ENCODE data around the gene PREX1.
"Not testable (repeated sequence)": the region's sequence is repeated elsewhere in the genome, so short reads cannot be mapped to it uniquely, and the experiment has no call there.

Gene PREX1

DNA sequence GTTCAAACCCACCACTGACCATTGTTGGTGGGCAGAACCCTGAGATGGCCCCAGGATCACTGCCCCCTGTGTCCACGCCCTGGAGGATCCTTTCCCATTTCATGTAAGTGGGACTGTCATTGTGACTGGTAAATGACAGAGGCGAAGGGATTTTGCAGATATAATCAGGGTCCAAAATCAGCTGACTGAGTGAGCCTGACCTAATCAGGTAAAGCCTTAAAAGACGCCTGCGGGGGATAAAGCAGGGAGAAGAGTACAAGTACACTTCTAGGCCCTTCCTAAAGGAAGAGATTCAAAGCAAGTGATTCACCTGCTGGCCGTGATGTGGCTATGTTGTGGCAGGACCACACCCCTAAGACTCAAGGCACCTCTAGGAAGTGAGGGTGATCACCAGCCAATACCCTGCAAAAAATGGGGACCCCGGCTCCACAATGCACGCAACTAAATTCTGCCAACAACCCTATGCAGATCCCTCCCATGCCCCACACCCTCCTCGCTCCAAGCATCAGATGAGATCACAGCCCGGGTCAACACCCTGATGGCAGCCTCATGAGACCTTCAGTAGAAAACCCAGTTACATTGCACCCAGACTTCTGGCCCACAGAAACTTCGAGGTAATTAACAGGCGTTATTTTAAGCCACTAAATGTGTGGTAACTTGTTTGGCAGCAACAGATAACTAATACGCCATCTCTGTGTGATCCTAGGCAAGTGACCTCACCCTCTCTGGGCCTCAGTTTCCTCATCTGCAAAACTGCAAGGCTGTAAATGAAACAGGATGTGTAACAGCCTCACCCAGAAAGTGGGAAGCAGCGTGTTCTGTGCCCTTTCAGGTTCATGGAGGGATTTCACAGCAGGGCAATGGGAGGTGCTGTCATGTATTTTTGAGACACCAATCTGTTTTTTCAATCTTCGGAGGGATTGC lies 11.3 kb downstream of the PREX1 start:
- H3K4me3 ChIP-seq (ENCODE audit: low read length) = no peak overlapping the region
- no peak for DNase-seq (ENCODE audit: low read depth, low spot score)

DNA sequence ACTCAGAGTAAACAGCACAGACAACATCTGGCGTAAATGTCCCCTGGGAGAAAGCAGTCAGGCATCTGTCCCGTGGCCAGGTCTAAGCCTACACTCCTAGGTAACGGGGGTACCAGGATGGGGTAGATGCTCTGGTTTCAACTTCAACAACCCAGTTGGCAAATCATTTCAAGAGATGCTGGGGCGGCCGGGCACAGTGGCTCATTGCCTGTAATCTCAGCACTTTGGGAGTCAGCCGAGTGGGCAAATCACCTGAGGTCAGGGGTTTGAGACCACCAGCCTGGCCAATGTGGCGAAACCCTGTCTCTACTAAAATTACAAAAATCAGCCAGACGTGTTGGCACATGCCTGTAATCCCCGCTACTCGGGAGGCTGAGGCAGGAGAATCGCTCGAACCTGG lies 12.3 kb downstream of the PREX1 start:
- no peak for DNase-seq (ENCODE audit: low read depth, low spot score)
- no peak overlapping the region for H3K4me3 ChIP-seq (ENCODE audit: low read length)

DNA sequence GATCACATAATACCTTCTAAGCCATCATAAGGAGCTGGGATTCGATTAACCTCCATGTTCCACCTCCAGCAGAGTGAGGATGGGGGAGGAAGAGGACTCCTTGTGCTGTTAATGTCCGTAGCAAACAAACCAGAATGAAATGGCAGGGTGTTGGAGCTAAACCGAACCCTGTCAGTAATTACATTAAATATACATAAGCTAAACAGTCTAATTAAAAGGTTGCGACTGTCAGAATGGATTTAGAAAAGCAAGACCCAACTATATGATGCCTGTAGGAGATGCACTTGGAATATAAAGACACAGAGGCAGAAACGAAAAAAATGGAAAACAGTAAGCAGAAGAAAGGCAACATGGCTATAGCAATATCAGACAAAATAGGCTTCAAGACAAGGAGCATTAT lies 13.2 kb downstream of the PREX1 start:
- DNase-seq (ENCODE audit: low read depth, low spot score) = no peak
- H3K4me3 ChIP-seq (ENCODE audit: low read length) = no peak overlapping the region

DNA sequence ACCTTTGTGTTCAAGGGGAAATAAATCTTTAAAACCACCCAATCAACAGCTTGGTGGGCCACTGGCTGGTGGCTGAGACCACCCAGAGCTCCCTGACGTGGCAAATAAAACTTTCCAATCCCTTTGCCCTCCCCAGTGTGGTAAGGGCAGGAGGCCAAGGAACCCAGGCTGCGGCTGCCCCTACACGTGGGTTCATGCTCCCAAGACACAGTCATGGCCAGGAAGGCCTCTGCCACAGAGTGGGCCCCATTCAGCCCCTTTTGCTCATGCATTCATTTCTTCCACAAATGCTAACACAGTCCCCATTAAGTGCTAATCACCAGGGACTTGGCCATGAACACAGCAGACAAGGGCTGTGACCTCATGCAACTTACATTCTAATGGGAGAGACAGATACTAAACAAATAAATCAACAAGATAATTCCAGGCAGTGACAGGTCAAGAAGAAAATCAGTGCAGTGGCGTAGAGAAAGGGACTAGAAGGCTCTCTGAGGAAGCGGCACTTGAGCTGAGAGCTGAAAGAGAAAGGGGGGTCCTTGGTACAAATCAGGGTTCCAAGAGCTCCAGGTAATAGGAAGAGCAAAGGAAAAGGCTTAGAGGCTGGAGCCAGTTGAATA lies 13.8 kb downstream of the PREX1 start:
- no peak overlapping the region for H3K4me3 ChIP-seq (ENCODE audit: low read length)
- no peak for DNase-seq (ENCODE audit: low read depth, low spot score)

DNA sequence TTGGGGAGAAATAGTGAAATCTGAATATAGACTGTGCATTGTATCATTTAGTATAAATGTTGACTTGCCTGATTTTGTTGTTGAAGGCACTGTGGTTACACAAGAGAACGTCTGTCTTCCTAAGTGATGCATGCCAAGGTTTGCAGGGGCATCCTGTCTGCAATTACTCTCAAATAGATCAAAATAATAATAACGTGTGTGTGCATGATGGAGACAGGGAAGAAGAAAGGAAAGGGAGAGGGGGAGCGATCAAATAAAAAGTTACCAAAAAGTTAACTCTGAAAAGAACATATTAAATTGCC lies 14.4 kb downstream of the PREX1 start:
- no peak for DNase-seq (ENCODE audit: low read depth, low spot score)
- no peak overlapping the region for H3K4me3 ChIP-seq (ENCODE audit: low read length)

DNA sequence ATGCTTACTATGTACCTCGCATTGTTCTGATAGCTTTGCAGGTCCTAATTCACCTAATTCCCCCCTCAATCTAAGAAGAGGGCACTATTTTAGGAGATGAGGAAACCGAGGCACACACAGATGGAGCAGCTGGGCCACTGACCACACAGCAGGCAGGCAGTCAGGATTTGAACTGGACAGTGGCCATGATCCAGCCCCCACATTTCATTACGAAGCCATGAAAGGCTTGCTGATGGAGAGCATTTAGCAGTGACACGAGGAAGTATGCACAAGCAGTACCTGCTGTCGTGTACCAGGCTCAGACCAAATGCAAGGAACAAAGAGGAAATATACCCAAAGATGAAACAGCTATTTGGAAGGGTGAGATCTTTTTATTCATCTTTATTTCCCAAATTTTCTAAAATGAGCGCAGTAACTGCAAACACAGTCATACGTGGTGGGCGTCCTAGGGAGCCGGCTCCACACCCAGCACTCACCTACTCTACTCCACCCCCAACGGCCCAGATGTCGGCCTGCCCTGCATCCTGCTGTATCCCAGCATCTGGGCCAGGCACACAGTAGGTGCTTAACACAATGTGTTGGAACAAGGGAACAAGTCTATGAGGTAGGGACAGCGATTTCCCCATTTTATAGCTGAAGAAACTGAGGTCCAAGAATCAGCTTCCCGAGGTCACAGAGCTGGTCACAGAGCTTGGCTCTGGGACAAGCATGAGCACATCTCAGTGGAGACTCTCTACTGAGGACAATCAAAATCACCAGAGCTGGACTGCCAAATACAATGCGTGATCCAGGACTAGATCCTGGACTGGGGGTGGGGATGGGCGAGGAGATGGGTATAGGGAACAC lies 15.0 kb downstream of the PREX1 start:
- no peak overlapping the region for H3K4me3 ChIP-seq (ENCODE audit: low read length)
- DNase-seq (ENCODE audit: low read depth, low spot score) = no peak

DNA sequence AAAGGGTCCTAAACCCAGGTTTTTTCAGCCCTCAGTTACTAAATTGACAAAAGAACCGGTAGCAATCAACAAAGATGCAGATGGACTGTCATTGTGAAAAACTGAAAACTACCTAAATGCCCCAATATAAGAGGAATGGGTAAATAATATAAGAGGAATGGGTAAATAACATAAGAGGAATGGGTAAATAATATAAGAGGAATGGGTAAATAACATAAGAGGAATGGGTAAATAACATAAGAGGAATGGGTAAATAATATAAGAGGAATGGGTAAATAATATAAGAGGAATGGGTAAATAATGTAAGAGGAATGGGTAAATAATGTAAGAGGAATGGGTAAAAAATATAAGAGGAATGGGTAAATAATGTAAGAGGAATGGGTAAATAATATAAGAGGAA lies 15.7 kb downstream of the PREX1 start:
- not testable (repeated sequence) for DNase-seq (ENCODE audit: low read depth, low spot score); H3K4me3 ChIP-seq (ENCODE audit: low read length)

DNA sequence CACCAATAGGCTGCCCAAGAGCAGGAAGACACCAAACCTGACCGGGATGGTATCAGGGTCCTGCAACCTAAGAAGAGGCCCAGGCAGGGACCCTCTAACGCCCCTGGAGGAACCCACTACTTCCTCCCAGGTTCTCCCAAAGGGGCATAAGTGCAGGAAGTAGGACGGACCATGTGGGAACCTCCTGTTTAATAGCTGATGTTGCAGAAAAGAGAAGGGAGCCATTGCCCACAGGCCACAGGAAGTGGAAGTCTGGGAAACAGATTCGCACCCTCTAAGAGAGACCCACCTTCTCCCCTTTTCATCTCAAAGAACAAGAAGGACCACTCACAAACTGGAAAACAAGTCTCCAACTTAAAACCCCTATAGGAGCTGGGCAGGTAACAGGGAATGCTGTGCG lies 18.1 kb downstream of the PREX1 start:
- DNase-seq (ENCODE audit: low read depth, low spot score) = no peak
- H3K4me3 ChIP-seq (ENCODE audit: low read length) = no peak overlapping the region

DNA sequence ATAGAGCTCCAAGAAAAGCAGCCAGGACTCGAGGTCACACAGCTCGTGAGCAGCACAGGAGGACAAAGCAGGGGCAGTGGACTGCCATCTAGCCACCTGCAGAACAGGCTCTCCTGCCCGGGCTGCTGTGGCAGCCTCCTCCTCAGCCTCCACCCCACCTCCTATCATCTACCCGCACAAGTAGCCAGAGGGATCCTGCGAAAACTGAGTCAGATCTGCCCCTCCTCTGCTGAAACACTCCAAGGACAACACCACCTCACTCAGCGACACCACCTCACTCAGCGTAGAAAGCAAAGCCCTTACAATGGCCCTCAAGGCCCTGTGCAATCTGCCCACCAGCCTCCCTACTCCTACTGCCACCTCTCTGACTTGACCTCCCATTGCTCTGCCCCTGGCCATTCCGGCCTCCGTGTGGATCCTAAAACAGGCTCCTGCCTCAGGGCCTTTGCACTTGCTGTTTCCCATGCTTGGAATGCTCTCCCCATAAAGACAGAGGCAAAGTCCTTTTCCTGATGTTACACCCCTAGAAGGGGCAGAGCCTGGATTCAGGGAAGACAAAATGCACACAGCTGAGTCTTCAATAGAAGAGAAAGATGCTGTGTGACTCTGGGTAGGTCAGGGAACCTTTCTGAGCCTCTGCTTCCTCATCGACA lies 19.3 kb downstream of the PREX1 start:
- DNase-seq (ENCODE audit: low read depth, low spot score) = no peak
- H3K4me3 ChIP-seq (ENCODE audit: low read length) = no peak overlapping the region

DNA sequence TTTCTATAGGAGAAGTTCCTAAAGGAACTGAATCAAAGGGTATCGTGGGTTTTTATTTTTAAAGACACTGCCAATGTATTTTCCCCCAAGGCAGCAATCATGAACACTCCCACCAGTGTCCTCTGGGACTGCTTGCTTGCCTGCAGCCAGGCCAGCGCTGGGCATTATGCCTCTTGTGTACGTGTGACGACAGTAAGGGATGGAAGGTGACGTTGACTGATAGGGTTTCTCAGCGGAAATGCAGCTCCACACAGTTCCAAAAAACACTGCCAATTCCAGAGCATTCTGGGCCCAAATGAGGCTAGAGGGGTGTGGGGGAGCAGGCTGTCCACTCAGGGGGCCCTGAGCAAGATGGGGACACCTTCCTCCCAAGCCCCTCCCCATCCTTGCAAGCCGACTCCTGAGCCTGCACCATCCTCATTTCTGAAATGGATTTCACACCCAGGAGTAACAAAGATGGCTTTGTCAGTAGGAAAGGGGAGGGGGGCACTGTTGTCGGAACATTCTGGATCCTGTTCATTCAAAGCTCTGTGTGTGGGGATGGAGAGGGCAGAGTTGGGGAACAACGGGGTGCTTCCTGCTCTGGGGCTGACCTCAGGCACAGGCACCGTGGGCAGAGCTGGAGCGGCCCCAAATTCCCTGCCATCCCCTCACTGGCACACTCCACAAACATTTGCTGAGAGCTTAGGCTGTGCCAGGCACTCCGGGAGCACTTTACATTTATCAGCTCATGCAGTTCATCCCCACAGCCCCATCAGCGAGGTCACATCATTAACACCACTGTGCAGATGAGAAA lies 20.0 kb downstream of the PREX1 start:
- no peak overlapping the region for H3K4me3 ChIP-seq (ENCODE audit: low read length)
- no peak for DNase-seq (ENCODE audit: low read depth, low spot score)

DNA sequence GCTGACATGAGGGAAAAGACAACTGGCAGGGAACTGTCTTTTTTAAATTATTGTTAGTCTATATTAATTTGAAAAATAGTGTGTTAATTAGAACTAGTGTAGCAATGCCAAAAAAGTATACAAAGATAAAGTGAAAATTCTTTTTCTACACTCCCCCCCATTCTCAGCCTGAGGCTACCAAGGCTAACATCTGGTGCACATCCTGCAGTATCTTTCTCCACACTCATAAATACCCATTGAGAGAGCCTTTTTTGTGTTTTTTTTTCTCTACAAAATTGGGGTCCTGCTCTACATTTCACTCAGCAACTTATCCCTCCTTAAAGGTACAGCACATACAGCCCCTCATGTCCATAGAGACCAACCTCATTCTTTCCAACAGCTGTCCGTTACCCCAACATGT lies 20.7 kb downstream of the PREX1 start:
- no peak overlapping the region for H3K4me3 ChIP-seq (ENCODE audit: low read length)
- no peak for DNase-seq (ENCODE audit: low read depth, low spot score)

DNA sequence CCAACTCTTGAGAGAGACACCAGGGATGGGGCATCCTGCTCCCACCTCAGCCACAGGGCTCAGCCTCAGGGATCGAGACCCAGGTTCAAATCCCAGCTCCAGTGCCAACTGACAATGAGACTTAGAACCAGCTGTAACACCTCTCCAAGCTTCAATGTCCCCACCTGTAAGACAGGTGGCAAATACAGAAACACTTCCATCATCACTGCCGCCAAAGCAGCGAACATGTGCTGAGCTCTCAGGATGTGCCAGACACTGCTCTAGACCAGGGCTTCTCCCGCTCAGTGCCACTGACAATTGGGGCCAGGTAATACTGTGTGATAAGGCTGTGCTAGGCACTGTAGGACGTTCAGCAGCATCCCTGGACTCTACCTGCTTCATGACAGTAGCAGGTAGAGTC lies 22.1 kb downstream of the PREX1 start:
- no peak overlapping the region for H3K4me3 ChIP-seq (ENCODE audit: low read length)
- no peak for DNase-seq (ENCODE audit: low read depth, low spot score)

DNA sequence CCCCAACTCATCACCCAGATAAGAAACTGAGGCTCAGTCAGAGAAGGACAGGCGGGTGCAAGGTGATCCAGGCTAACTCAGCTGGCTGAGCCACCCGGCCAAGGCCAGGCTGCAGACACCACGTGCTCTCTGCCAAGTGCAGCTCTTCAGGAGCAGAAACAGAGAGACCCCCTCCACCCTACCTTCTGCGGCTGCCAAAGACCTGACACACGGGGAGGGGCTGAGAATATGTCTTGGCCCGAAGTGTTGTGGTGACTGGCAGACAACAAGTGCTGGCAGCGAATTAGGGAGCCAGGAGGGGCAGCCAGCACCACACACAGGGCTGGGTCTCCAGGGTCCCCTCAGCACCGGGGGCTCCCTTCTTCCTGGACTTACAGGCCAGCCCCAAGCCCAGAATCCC lies 22.5 kb downstream of the PREX1 start:
- no peak for DNase-seq (ENCODE audit: low read depth, low spot score)
- H3K4me3 ChIP-seq (ENCODE audit: low read length) = no peak overlapping the region

DNA sequence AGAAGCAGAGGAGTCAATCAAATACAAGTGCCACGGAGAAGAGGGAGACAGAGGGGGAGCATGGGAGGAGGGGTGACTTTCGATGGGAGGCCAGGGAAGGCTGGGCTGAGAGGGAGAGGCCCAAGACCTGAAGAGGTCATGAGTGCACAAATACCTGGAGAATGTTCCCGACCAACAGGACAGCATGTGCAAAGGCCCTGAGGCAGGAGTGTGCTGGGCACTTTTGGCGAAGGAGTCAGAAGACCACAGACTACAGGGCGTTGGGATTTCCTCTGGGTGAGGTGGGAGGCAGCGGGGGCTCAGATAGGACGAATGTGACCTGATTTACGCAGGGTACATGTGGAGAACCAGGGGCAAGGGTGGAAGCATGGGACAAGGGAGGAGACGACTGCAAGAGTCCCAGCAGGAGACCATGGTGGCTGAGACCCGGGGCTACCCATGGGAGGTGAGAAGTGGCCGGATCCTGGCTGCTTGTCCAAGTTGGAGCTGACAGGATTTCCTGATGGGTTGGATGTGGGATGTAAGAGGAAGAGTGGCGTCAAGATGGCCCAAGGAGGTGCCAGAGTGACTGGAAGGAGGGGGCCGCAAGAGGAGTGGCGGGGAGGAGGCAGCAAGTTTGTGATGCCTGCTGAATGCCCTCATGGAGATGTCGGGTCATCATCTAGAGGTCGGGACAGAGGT lies 23.4 kb downstream of the PREX1 start:
- no peak overlapping the region for H3K4me3 ChIP-seq (ENCODE audit: low read length)
- no peak for DNase-seq (ENCODE audit: low read depth, low spot score)

DNA sequence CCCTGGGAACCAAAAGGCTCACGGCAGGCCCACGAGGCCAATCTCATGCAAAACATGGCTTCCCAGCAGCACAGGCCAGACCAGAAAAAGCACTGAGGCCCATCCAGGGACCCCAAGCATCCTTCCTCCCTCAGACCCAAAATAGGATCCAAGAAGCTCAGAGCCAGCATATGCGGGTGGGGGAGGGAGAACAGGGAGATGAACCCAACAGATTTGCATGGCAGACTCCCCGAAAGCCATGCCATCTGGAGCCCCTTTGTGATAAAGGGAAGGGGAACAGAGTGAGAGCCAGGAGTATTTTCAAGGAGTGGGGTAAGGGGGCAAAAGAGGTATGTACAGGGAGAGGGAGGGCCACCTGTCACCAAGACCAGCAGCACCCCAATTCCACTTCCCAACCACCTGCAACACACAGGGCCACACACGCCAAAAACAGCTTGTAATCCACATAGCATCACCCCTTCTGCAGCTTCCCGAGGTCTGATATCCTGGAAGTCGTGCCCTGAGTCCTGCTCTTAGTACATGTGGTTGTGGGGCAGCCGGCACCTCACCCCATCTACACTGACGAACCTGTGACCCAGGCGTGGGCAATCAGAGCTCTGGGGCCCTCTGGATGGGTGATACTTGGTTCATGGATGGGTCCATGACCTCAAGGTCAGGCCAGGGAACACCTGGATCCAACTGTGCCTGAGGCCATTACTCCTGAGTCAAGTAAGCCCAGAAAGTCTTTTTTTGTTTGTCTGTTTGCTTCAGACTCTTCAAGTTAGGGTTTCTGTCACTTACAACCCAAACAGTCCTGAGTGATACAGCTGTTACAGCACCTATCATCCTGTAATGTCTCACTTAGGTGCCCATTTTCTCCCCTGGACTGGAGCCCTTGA lies 24.4 kb downstream of the PREX1 start:
- DNase-seq (ENCODE audit: low read depth, low spot score) = no peak
- no peak overlapping the region for H3K4me3 ChIP-seq (ENCODE audit: low read length)

DNA sequence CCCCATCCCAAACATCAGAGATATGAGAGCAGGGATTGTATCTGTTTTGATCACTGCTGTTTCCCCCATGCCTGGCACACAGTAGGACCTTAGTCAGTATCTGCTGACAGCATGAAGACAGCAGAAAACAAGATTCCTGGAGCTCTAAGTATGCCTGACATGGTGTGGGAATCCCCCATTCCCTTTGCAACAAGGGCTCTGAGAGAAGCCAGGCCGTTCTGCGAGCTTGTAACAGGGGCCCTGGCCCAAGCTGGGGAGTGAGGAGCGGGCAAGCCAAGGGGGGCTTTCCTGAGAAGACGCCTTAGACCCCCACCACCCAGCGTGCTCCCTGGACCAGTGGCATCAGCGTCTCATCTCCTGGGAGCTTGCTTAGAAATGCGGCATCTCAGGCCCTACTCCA lies 25.2 kb downstream of the PREX1 start:
- DNase-seq (ENCODE audit: low read depth, low spot score) = no peak
- H3K4me3 ChIP-seq (ENCODE audit: low read length) = no peak overlapping the region

DNA sequence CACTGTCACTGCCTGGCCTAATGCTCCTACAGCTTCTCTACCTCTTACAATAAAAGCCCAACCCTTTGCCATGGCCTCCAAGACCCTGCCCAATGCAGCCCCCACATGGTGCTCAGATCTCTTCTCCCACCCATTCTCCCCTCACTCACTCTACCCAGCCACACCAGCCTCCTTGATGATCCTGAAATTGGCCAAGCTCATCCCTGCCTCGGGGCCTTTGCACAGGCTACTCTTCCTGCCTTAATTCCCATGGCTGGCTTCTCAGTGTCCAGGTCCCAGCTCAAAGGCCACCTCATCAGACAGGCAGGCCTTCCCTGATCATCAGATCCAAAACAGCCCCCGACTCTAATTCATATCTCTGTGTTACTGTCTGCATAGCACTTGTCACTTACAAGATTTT lies 25.6 kb downstream of the PREX1 start:
- H3K4me3 ChIP-seq (ENCODE audit: low read length) = no peak overlapping the region
- no peak for DNase-seq (ENCODE audit: low read depth, low spot score)
